ENCODE measurements around the gene CLDN16.

Gene CLDN16

GRCh38 chr3:190385731-190386688, 2.0 kb upstream of the CLDN16 start:
- H3K4me3 ChIP-seq (replicated peaks; ENCODE audit: low read depth, low read length), result no peak overlapping the region

GRCh38 chr3:190388703-190389102, 740 bp downstream of the CLDN16 start:
- Histone ChIP-seq H3K4me3 (replicated peaks; ENCODE audit: low read depth, low read length) (no peak overlapping the region), H3K36me3 (ENCODE audit: control insufficient read depth, insufficient read depth, low read length) (no peaks in the 10 kb centered on the region), H3K27me3 (replicated peaks; ENCODE audit: control insufficient read depth, insufficient read depth, low read length) (no peaks in the 10 kb centered on the region)
- TF ChIP-seq, protein P1, sequence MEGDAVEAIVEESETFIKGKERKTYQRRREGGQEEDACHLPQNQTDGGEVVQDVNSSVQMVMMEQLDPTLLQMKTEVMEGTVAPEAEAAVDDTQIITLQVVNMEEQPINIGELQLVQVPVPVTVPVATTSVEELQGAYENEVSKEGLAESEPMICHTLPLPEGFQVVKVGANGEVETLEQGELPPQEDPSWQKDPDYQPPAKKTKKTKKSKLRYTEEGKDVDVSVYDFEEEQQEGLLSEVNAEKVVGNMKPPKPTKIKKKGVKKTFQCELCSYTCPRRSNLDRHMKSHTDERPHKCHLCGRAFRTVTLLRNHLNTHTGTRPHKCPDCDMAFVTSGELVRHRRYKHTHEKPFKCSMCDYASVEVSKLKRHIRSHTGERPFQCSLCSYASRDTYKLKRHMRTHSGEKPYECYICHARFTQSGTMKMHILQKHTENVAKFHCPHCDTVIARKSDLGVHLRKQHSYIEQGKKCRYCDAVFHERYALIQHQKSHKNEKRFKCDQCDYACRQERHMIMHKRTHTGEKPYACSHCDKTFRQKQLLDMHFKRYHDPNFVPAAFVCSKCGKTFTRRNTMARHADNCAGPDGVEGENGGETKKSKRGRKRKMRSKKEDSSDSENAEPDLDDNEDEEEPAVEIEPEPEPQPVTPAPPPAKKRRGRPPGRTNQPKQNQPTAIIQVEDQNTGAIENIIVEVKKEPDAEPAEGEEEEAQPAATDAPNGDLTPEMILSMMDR (IDR thresholded peaks at IDR 0.05; ENCODE audit: insufficient read depth, low read length, poor library complexity, severe bottlenecking), result no peak
- DNase-seq (ENCODE audit: extremely low read depth, insufficient read length), result no peak

More at GRCh38 chr3:190385731-190386688, 2.0 kb upstream of the CLDN16 start:
- TF ChIP-seq, protein P1 (IDR thresholded peaks at IDR 0.05; ENCODE audit: insufficient read depth, low read length, poor library complexity, severe bottlenecking), result no peak
- DNase-seq (ENCODE audit: extremely low read depth, insufficient read length), result no peak
- no peaks in the 10 kb centered on the region for H3K36me3 ChIP-seq (ENCODE audit: control insufficient read depth, insufficient read depth, low read length)
- no peaks in the 10 kb centered on the region for H3K27me3 ChIP-seq (replicated peaks; ENCODE audit: control insufficient read depth, insufficient read depth, low read length)

GRCh38 chr3:190396001-190396400, 8.0 kb downstream of the CLDN16 start:
- Histone ChIP-seq H3K4me3 (replicated peaks; ENCODE audit: low read depth, low read length) (no peak overlapping the region), H3K27me3 (replicated peaks; ENCODE audit: control insufficient read depth, insufficient read depth, low read length) (no peaks in the 10 kb centered on the region), H3K36me3 (ENCODE audit: control insufficient read depth, insufficient read depth, low read length) (no peaks in the 10 kb centered on the region)
- TF ChIP-seq, protein P1 (IDR thresholded peaks at IDR 0.05; ENCODE audit: insufficient read depth, low read length, poor library complexity, severe bottlenecking), result no peak
- DNase-seq (ENCODE audit: extremely low read depth, insufficient read length), result no peak

DNA sequence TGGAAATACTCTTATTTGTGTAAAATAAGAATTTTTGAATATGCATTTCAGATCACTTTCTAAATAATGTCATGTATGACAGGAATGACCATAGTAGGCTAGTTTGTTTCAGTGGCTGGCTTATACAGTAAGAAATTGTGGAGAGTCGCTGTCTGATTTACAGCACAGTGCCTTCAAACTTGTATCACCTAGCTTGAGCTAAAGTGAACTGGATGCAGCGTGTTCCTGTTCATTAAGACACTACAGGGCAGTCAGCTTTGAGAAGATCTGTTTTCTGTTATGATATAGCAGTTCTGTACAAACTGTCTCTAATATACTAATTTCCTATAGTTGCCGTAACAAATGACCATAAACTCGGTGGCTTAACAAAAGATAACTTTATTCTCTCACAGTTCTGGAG, 9.9 kb downstream of the CLDN16 start:
- H3K36me3 ChIP-seq (ENCODE audit: control insufficient read depth, insufficient read depth, low read length), result no peaks in the 10 kb centered on the region
- H3K4me3 ChIP-seq (replicated peaks; ENCODE audit: low read depth, low read length), result no peak overlapping the region
- DNase-seq (ENCODE audit: extremely low read depth, insufficient read length), result no peak
- H3K27me3 ChIP-seq (replicated peaks; ENCODE audit: control insufficient read depth, insufficient read depth, low read length), result no peaks in the 10 kb centered on the region
- TF ChIP-seq, protein P1 (IDR thresholded peaks at IDR 0.05; ENCODE audit: insufficient read depth, low read length, poor library complexity, severe bottlenecking), result no peak

GRCh38 chr3:190399677-190400076, 11.7 kb downstream of the CLDN16 start:
- H3K27me3 ChIP-seq (replicated peaks; ENCODE audit: control insufficient read depth, insufficient read depth, low read length), result no peaks in the 10 kb centered on the region
- no peaks in the 10 kb centered on the region for H3K36me3 ChIP-seq (ENCODE audit: control insufficient read depth, insufficient read depth, low read length)
- no peak for DNase-seq (ENCODE audit: extremely low read depth, insufficient read length)
- TF ChIP-seq, protein P1 (IDR thresholded peaks at IDR 0.05; ENCODE audit: insufficient read depth, low read length, poor library complexity, severe bottlenecking), result no peak
- H3K4me3 ChIP-seq (replicated peaks; ENCODE audit: low read depth, low read length), result no peak overlapping the region
